WERI-Rb-1 (cell line): ENCODE measurements around the gene OR1I1.

Experiments
- DNase-seq: peaks from one replicate; pipeline ENCODE4 v3.0.0-alpha.2; 2020
- H3K27ac ChIP-seq: fragments of 250-450 bp; sonication (Bioruptor Pico); 2 replicates; pipeline ENCODE4 v1.5.1; 2020; ENCODE audit warnings: mild to moderate bottlenecking, moderate library complexity
- H3K27me3 ChIP-seq: fragments of 250-450 bp; sonication (Bioruptor Pico); 2 replicates; pipeline ENCODE4 v1.5.1; 2021; ENCODE audit warnings: mild to moderate bottlenecking, low read depth, moderate library complexity; ENCODE audit not compliant: insufficient read depth, severe bottlenecking
- H3K36me3 ChIP-seq: fragments of 250-450 bp; sonication (Bioruptor Pico); 2 replicates; pipeline ENCODE4 v1.5.1; 2020; ENCODE audit warnings: mild to moderate bottlenecking, moderate library complexity
- H3K4me3 ChIP-seq: 2 replicates; pipeline ENCODE4 v1.5.1; 2011; ENCODE audit warnings: low read depth, mild to moderate bottlenecking, control low read depth, low read length
- H3K9me3 ChIP-seq: fragments of 250-450 bp; sonication (Bioruptor Pico); 2 replicates; pipeline ENCODE4 v1.5.1; 2021; ENCODE audit warnings: mild to moderate bottlenecking, moderate library complexity; ENCODE audit not compliant: severe bottlenecking
- CTCF ChIP-seq: IDR thresholded peaks from 2 replicates; pipeline ENCODE4 v1.5.1; 2011; ENCODE audit warnings: low read depth, mild to moderate bottlenecking, control low read depth, inconsistent platforms, low read length

OR1I1 gene

GRCh38 chr19:15129856-15130585 is 48.0 kb downstream of the OR1I1 start:
- H3K9me3 ChIP-seq = peaks cover 10% of the 10 kb centered on the region
- DNase-seq = no peak

GRCh38 chr19:15136234-15136954 is 54.4 kb downstream of the OR1I1 start:
- no peaks in the 10 kb centered on the region for H3K36me3 ChIP-seq
- peaks cover 14% of the 10 kb centered on the region for H3K9me3 ChIP-seq
- no peak overlapping the region for H3K4me3 ChIP-seq
- DNase-seq = no peak
- peaks cover 53% of the 10 kb centered on the region for H3K27me3 ChIP-seq
- no peak overlapping the region for H3K27ac ChIP-seq
- no peak for TF ChIP-seq CTCF

More at GRCh38 chr19:15129856-15130585, 48.0 kb downstream of the OR1I1 start:
- Histone ChIP-seq H3K27me3 (peaks cover 14% of the 10 kb centered on the region), H3K27ac (no peak overlapping the region), H3K4me3 (no peak overlapping the region), H3K36me3 (no peaks in the 10 kb centered on the region)
- TF ChIP-seq CTCF = no peak

GRCh38 chr19:15137777-15138176 is 55.8 kb downstream of the OR1I1 start:
- no peak for TF ChIP-seq CTCF
- Histone ChIP-seq H3K27ac (no peak overlapping the region), H3K9me3 (peaks cover 13% of the 10 kb centered on the region), H3K36me3 (no peaks in the 10 kb centered on the region), H3K4me3 (no peak overlapping the region), H3K27me3 (peaks cover 60% of the 10 kb centered on the region)
- DNase-seq = no peak

- no peak for DNase-seq
- Histone ChIP-seq H3K27ac (no peak overlapping the region), H3K4me3 (no peak overlapping the region), H3K36me3 (no peaks in the 10 kb centered on the region), H3K9me3 (peaks cover 13% of the 10 kb centered on the region), H3K27me3 (peaks cover 60% of the 10 kb centered on the region)
- TF ChIP-seq CTCF = no peak
These were observed 56.4 kb downstream of the OR1I1 start for GRCh38 chr19:15138427-15138826.

- H3K27ac ChIP-seq = no peak overlapping the region
- H3K36me3 ChIP-seq = no peaks in the 10 kb centered on the region
- no peak overlapping the region for H3K4me3 ChIP-seq
- TF ChIP-seq CTCF = no peak
- peaks cover 68% of the 10 kb centered on the region for H3K27me3 ChIP-seq
- DNase-seq = no peak
- peaks cover 15% of the 10 kb centered on the region for H3K9me3 ChIP-seq
These were observed 59.1 kb downstream of the OR1I1 start for GRCh38 chr19:15141143-15141542.
